GDM1 (cell line): ENCODE data around the gene CNTNAP1.

ENCODE experiments used
- DNase-seq: peaks from one replicate; lab custom pipeline; 2025; lab: John Stamatoyannopoulos, UW

The CNTNAP1 gene

GRCh38 chr17:42685831-42686230 is 3.5 kb downstream of the CNTNAP1 start:
- no peak for DNase-seq

GRCh38 chr17:42686520-42687128 is 4.3 kb downstream of the CNTNAP1 start:
- no peak for DNase-seq

GRCh38 chr17:42687707-42688320 is 5.5 kb downstream of the CNTNAP1 start:
- DNase-seq: no peak

GRCh38 chr17:42690596-42690995 is 8.3 kb downstream of the CNTNAP1 start:
- DNase-seq: no peak

GRCh38 chr17:42691021-42691545 is 8.8 kb downstream of the CNTNAP1 start:
- DNase-seq: no peak

- DNase-seq: no peak
These were observed 10.2 kb downstream of the CNTNAP1 start for GRCh38 chr17:42692489-42692888.

- no peak for DNase-seq
These were observed 12.2 kb downstream of the CNTNAP1 start for GRCh38 chr17:42694524-42694923.

GRCh38 chr17:42695500-42695899 is 13.2 kb downstream of the CNTNAP1 start:
- DNase-seq: no peak

GRCh38 chr17:42697108-42697811 is 14.9 kb downstream of the CNTNAP1 start:
- DNase-seq: no peak

- DNase-seq: no peak
These were observed 16.5 kb downstream of the CNTNAP1 start for GRCh38 chr17:42698736-42699414.

GRCh38 chr17:42699415-42699740 is 17.0 kb downstream of the CNTNAP1 start:
- DNase-seq: no peak

GRCh38 chr17:42700586-42701289 is 18.4 kb downstream of the CNTNAP1 start:
- no peak for DNase-seq

- DNase-seq: no peak
These were observed 20.1 kb downstream of the CNTNAP1 start for GRCh38 chr17:42702446-42702845.

GRCh38 chr17:42704490-42704836 is 22.1 kb downstream of the CNTNAP1 start:
- no peak for DNase-seq

GRCh38 chr17:42704837-42705494 is 22.6 kb downstream of the CNTNAP1 start:
- DNase-seq: no peak

- peak; percentile 79 for DNase-seq
These were observed 24.4 kb downstream of the CNTNAP1 start for GRCh38 chr17:42706732-42707131.

- DNase-seq: no peak
These were observed 26.3 kb downstream of the CNTNAP1 start for GRCh38 chr17:42708588-42708987.

- no peak for DNase-seq
These were observed 27.2 kb downstream of the CNTNAP1 start for GRCh38 chr17:42709561-42709960.

GRCh38 chr17:42720996-42721583 is 38.8 kb downstream of the CNTNAP1 start:
- DNase-seq: peak; percentile 15

- DNase-seq: no peak
These were observed 41.3 kb downstream of the CNTNAP1 start for GRCh38 chr17:42723636-42724035.

GRCh38 chr17:42725143-42725542 is 42.8 kb downstream of the CNTNAP1 start:
- DNase-seq: no peak
